Esophagus squamous epithelium (tissue), 5 donors: Measurements from ENCODE around the gene ILF3. TPM values are rescaled to one million over a fixed set of nuclear protein-coding genes. Genes with fewer than 3 reads are reported as not detected.
A peak's percentile ranks its signal among the peaks of the same experiment; 100 is the strongest.

Source experiments
- DNase-seq: peaks from one replicate; lab custom pipeline; 2025; lab: John Stamatoyannopoulos, UW
- H3K27ac ChIP-seq, 4 donors: fragments of 200-600 bp; sonication (generic); one replicate each; pipeline ENCODE4 v1.5.1; 2016 to 2019; ENCODE audit warnings: mild to moderate bottlenecking in 1 of 4
- H3K27me3 ChIP-seq, 4 donors: fragments of 200-600 bp; sonication (generic); 1 replicate in 3 of 4; 2 replicates in 1 of 4; pipeline versions ENCODE4 v1.5.1 to v1.6.0; 2017 to 2021; ENCODE audit warnings: antibody characterized with exemption in 1 of 4
- H3K36me3 ChIP-seq, 3 donors: fragments of 200-600 bp; sonication (generic); one replicate each; pipeline ENCODE4 v1.5.1; 2016 to 2019
- H3K4me1 ChIP-seq, 3 donors: fragments of 200-600 bp; sonication (generic); one replicate each; pipeline ENCODE4 v1.5.1; 2017 to 2019
- H3K4me3 ChIP-seq, 4 donors: fragments of 200-600 bp; sonication (generic); 1 replicate in 3 of 4; 2 replicates in 1 of 4; pipeline ENCODE4 v1.5.1; 2016 to 2019; ENCODE audit warnings: mild to moderate bottlenecking in 2 of 4, moderate library complexity in 1 of 4
- H3K9me3 ChIP-seq, 3 donors: fragments of 200-600 bp; sonication (generic); one replicate each; pipeline ENCODE4 v1.5.1; 2016 to 2019
- CTCF ChIP-seq, 6 experiments: fragments of 450-650 bp in 4 of 6; fragments of 200-600 bp in 2 of 6; sonication (generic) in 2 of 6; IDR thresholded peaks; one replicate each; pipeline ENCODE4 v1.5.1; 2016 to 2019; ENCODE audit warnings: antibody characterized with exemption in 6 of 6, mild to moderate bottlenecking in 4 of 6, moderate library complexity in 4 of 6
- POLR2A ChIP-seq, 4 donors: fragments of 450-650 bp; IDR thresholded peaks; one replicate each; pipeline ENCODE4 v1.6.1; 2017; ENCODE audit warnings: antibody characterized with exemption in 4 of 4, mild to moderate bottlenecking in 4 of 4, moderate library complexity in 3 of 4
- WGBS, 2 donors: methylation state at CpG; one replicate each; pipeline ENCODE4 v1.1.5; 2018; 5-methylcytosine and 5-hydroxymethylcytosine counted together
- intact Hi-C: fragments of 100-400 bp; cut with DNase I; formaldehyde crosslinking; loops from one replicate; pipeline ENCODE4 v1.15.0; 2022
- total RNA-seq, 4 donors: library from RNA; depleted of rRNA; stranded (reverse); fragments of >200 nt; gene quantifications; one replicate each; pipeline ENCODE4 v1.1.0, GENCODE V29; 2016
- donor health status: DM: yes; HTN: yes; CAD: no.

Gene ILF3
- total RNA-seq, 4 donors from 2014 or later: 68.7 to 123 (median 98.3) TPM

GRCh38 chr19:10624585-10624984, 29.6 kb upstream of the ILF3 start:
- Histone ChIP-seq H3K27me3 (no peaks in the 10 kb centered on the region), H3K4me1 (peaks cover 11 to 63% (median 30%) of the 10 kb centered on the region in 3 donors)
- 43 to 63% methylated on average over 3 to 6 of the region's 6 CpGs for WGBS, 2 donors

GRCh38 chr19:10625003-10625761, 29.0 kb upstream of the ILF3 start, which contains the start of gene SLC44A2:
Gene SLC44A2 (plus strand): TSS chr19:10625553. CDS start chr19:10625634, 81 bp downstream.
- intact Hi-C loops: no loop called here
- WGBS, 2 donors: 0 to 19% methylated on average over 1 to 2 of the region's 53 CpGs

More at GRCh38 chr19:10624585-10624984, 29.6 kb upstream of the ILF3 start:
- H3K36me3 ChIP-seq: peaks cover 4 to 26% (median 4%) of the 10 kb centered on the region in 3 donors
- H3K4me3 ChIP-seq: no peak overlapping the region
- no peaks in the 10 kb centered on the region for H3K9me3 ChIP-seq
- no peak for DNase-seq
- H3K27ac ChIP-seq: peak overlapping the region; percentile 7 to 97 (median 94)
- no peak for TF ChIP-seq POLR2A (IDR thresholded peaks at IDR 0.05)
- no peak for TF ChIP-seq CTCF (IDR thresholded peaks at IDR 0.05)
- intact Hi-C loops: no loop called here

GRCh38 chr19:10625762-10626138, 28.4 kb upstream of the ILF3 start:
- Histone ChIP-seq H3K36me3 (peaks cover 4 to 38% (median 4%) of the 10 kb centered on the region in 3 donors), H3K4me3 (peak overlapping the region; percentile 68 to 89 (median 84)), H3K27ac (peak overlapping the region; percentile 89 to 97 (median 94)), H3K9me3 (no peaks in the 10 kb centered on the region), H3K27me3 (no peaks in the 10 kb centered on the region), H3K4me1 (peaks cover 11 to 63% (median 30%) of the 10 kb centered on the region in 3 donors)
- TF ChIP-seq POLR2A (IDR thresholded peaks at IDR 0.05): no peak
- no peak for TF ChIP-seq CTCF (IDR thresholded peaks at IDR 0.05)
- intact Hi-C loops: no loop called here
- WGBS, 2 donors: 25 to 38% methylated on average over 7 to 10 of the region's 10 CpGs
- DNase-seq: no peak

More at GRCh38 chr19:10625003-10625761, 29.0 kb upstream of the ILF3 start, which contains the start of gene SLC44A2:
- no peaks in the 10 kb centered on the region for H3K9me3 ChIP-seq
- peak within 1 kb of the TSS; percentile 68 to 89 (median 84) for H3K4me3 ChIP-seq
- peak in 2 of 4 donors; percentile 7 to 67 for TF ChIP-seq POLR2A (IDR thresholded peaks at IDR 0.05)
- TF ChIP-seq CTCF (IDR thresholded peaks at IDR 0.05): peak in 2 of 6 experiments; percentile 8 to 11
- no peaks in the 10 kb centered on the region for H3K27me3 ChIP-seq
- H3K27ac ChIP-seq: peak within 1 kb of the TSS; percentile 89 to 97 (median 94)
- peaks cover 11 to 63% (median 30%) of the 10 kb centered on the region in 3 donors for H3K4me1 ChIP-seq
- no peak for DNase-seq
- peaks cover 4 to 32% (median 4%) of the 10 kb centered on the region in 3 donors for H3K36me3 ChIP-seq

GRCh38 chr19:10631874-10632273, 22.3 kb upstream of the ILF3 start:
- TF ChIP-seq CTCF (IDR thresholded peaks at IDR 0.05) (no peak), POLR2A (IDR thresholded peaks at IDR 0.05) (no peak)
- intact Hi-C loops: no loop called here
- H3K27ac ChIP-seq: no peak overlapping the region

GRCh38 chr19:10634430-10634829, 19.7 kb upstream of the ILF3 start:
- Histone ChIP-seq H3K4me3 (no peak overlapping the region), H3K36me3 (peaks cover 46 to 100% (median 61%) of the 10 kb centered on the region in 3 donors), H3K9me3 (no peaks in the 10 kb centered on the region), H3K27me3 (no peaks in the 10 kb centered on the region), H3K27ac (no peak overlapping the region), H3K4me1 (peaks cover 0 to 3% (median 0%) of the 10 kb centered on the region in 3 donors)
- 82 to 97% methylated on average over 7 of the region's 7 CpGs for WGBS, 2 donors
- intact Hi-C loops: no loop called here
- no peak for DNase-seq
- no peak for TF ChIP-seq POLR2A (IDR thresholded peaks at IDR 0.05)
- TF ChIP-seq CTCF (IDR thresholded peaks at IDR 0.05): no peak

More at GRCh38 chr19:10631874-10632273, 22.3 kb upstream of the ILF3 start:
- 67 to 86% methylated on average over 4 to 10 of the region's 14 CpGs for WGBS, 2 donors
- Histone ChIP-seq H3K9me3 (no peaks in the 10 kb centered on the region), H3K4me1 (peaks cover 0 to 23% (median 0%) of the 10 kb centered on the region in 3 donors), H3K36me3 (peaks cover 39 to 99% (median 43%) of the 10 kb centered on the region in 3 donors), H3K4me3 (no peak overlapping the region), H3K27me3 (no peaks in the 10 kb centered on the region)
- DNase-seq: no peak
